GM12873 (cell line): ENCODE data around the gene NID2.

ENCODE experiments used
- CTCF ChIP-seq: IDR thresholded peaks from 2 replicates; pipeline ENCODE4 v1.5.1; 2012; ENCODE audit warnings: low read depth, mild to moderate bottlenecking, moderate library complexity, low read length, control low read depth; ENCODE audit not compliant: insufficient read depth; ENCODE audit errors: missing control alignments

Gene NID2

GRCh38 chr14:52007637-52008036, 61.2 kb downstream of the NID2 start:
- no peak for TF ChIP-seq CTCF

GRCh38 chr14:52007211-52007610, 61.6 kb downstream of the NID2 start:
- no peak for TF ChIP-seq CTCF

GRCh38 chr14:52006361-52006760, 62.5 kb downstream of the NID2 start:
- no peak for TF ChIP-seq CTCF

- TF ChIP-seq CTCF, result no peak
Observed at GRCh38 chr14:52005625-52006024, 63.2 kb downstream of the NID2 start.

GRCh38 chr14:52003324-52003723, 65.5 kb downstream of the NID2 start:
- TF ChIP-seq CTCF, result no peak

GRCh38 chr14:52002542-52002941, 66.3 kb downstream of the NID2 start:
- TF ChIP-seq CTCF, result no peak

- TF ChIP-seq CTCF, result no peak
Observed at GRCh38 chr14:52000696-52001095, 68.2 kb downstream of the NID2 start.
